ENCODE data around the gene FCGR2B. TPM values are rescaled to one million over a fixed set of nuclear protein-coding genes. Genes with fewer than 3 reads are reported as not detected.
A peak's percentile ranks its signal among the peaks of the same experiment; 100 is the strongest.

FCGR2B gene
- total and polyA plus RNA-seq, 2 experiments from 2014 or later, result not detected

GRCh38 chr1:161676441-161676840, 13.5 kb downstream of the FCGR2B start:
- H3K27me3 ChIP-seq (ENCODE audit: insufficient read depth), result no peaks in the 10 kb centered on the region
- no peaks in the 10 kb centered on the region for H3K36me3 Mint-ChIP-seq (ENCODE audit: low read depth)
- no peak overlapping the region for H3K4me3 ChIP-seq
- H3K9me3 Mint-ChIP-seq, result no peaks in the 10 kb centered on the region
- H3K36me3 ChIP-seq (ENCODE audit: insufficient read depth), result no peaks in the 10 kb centered on the region
- no peaks in the 10 kb centered on the region for H3K27me3 Mint-ChIP-seq (ENCODE audit: insufficient read depth, low read depth, poor library complexity)
- H3K4me2 ChIP-seq, result no peak overlapping the region
- H3K4me3 Mint-ChIP-seq, result no peak overlapping the region
- H3K79me2 ChIP-seq (replicated peaks; ENCODE audit: insufficient read depth), result no peaks in the 10 kb centered on the region
- H4K20me1 ChIP-seq (replicated peaks; ENCODE audit: insufficient read depth), result no peaks in the 10 kb centered on the region
- no peak for TF ChIP-seq STAT1 (IDR thresholded peaks at IDR 0.05; ENCODE audit: unreplicated experiment)
- TF ChIP-seq CREB1 (CRISPR knock-in tag; IDR thresholded peaks at IDR 0.05; ENCODE audit: low read depth), result no peak
- no peak for TF ChIP-seq NANOG (IDR thresholded peaks at IDR 0.05; ENCODE audit: borderline replicate concordance)
- TF ChIP-seq EZH2 (IDR thresholded peaks at IDR 0.05; ENCODE audit: low read depth, unreplicated experiment), result no peak
- TF ChIP-seq JUNB (IDR thresholded peaks at IDR 0.05; ENCODE audit: unreplicated experiment), result no peak
- ATAC-seq, result no peak
- H3K27ac Mint-ChIP-seq, result no peak overlapping the region
- H3F3A ChIP-seq (replicated peaks; ENCODE audit: low read depth), result no peaks in the 10 kb centered on the region
- no peaks in the 10 kb centered on the region for H3K9me2 ChIP-seq (ENCODE audit: insufficient read depth)
- no peak for DNase-seq (ENCODE audit: low spot score)
- no peak overlapping the region for H3K27ac ChIP-seq (ENCODE audit: low read depth)
- peaks cover 16% of the 10 kb centered on the region for H3K4me1 Mint-ChIP-seq
- H3K4me1 ChIP-seq (ENCODE audit: insufficient read depth), result 0 out of 2 replicates have a peak, but pooled peaks cover 3% of the 10 kb centered on the region
- peak overlapping the region; percentile 91; the same call in 1 of the 2 replicates for H2AFZ ChIP-seq

GRCh38 chr1:161676958-161677689, 14.2 kb downstream of the FCGR2B start:
- Histone ChIP-seq H3F3A (replicated peaks; ENCODE audit: low read depth) (no peaks in the 10 kb centered on the region), H3K27ac (ENCODE audit: low read depth) (no peak overlapping the region), H3K4me3 (no peak overlapping the region), H3K27me3 (ENCODE audit: insufficient read depth) (no peaks in the 10 kb centered on the region), H3K9me2 (ENCODE audit: insufficient read depth) (no peaks in the 10 kb centered on the region), H3K79me2 (replicated peaks; ENCODE audit: insufficient read depth) (no peaks in the 10 kb centered on the region), H3K4me2 (no peak overlapping the region), H2AFZ (peak overlapping the region; percentile 91), H3K36me3 (ENCODE audit: insufficient read depth) (no peaks in the 10 kb centered on the region), H4K20me1 (replicated peaks; ENCODE audit: insufficient read depth) (no peaks in the 10 kb centered on the region), H3K4me1 (ENCODE audit: insufficient read depth) (no peaks in the 10 kb centered on the region)
- no peaks in the 10 kb centered on the region for H3K36me3 Mint-ChIP-seq (ENCODE audit: low read depth)
- ATAC-seq (peak; percentile 51), DNase-seq (ENCODE audit: low spot score) (peak; percentile 16)
- no peaks in the 10 kb centered on the region for H3K9me3 Mint-ChIP-seq
- H3K27ac Mint-ChIP-seq, result no peak overlapping the region
- no peak overlapping the region for H3K4me3 Mint-ChIP-seq
- H3K27me3 Mint-ChIP-seq (ENCODE audit: insufficient read depth, low read depth, poor library complexity), result no peaks in the 10 kb centered on the region
- H3K4me1 Mint-ChIP-seq, result peaks cover 13% of the 10 kb centered on the region
- TF ChIP-seq ZNF331 (CRISPR knock-in tag; IDR thresholded peaks at IDR 0.05; ENCODE audit: low read depth), result no peak
- no peak for TF ChIP-seq POLR2AphosphoS5 (IDR thresholded peaks at IDR 0.05; ENCODE audit: low read depth)
- no peak for TF ChIP-seq STAT1 (IDR thresholded peaks at IDR 0.05; ENCODE audit: unreplicated experiment)
- TF ChIP-seq ETS1 (IDR thresholded peaks at IDR 0.05), result no peak
- no peak for TF ChIP-seq NANOG (IDR thresholded peaks at IDR 0.05; ENCODE audit: borderline replicate concordance)
- no peak for TF ChIP-seq JUNB (IDR thresholded peaks at IDR 0.05; ENCODE audit: unreplicated experiment)
- TF ChIP-seq CREB1 (CRISPR knock-in tag; IDR thresholded peaks at IDR 0.05; ENCODE audit: low read depth), result no peak
- TF ChIP-seq CTCF (conservative IDR thresholded peaks at IDR 0.05; ENCODE audit: low read depth in 2 of 2), result no peak
- no peak for TF ChIP-seq ZNF462 (CRISPR knock-in tag; IDR thresholded peaks at IDR 0.05)
- no peak for TF ChIP-seq EZH2 (IDR thresholded peaks at IDR 0.05; ENCODE audit: low read depth, unreplicated experiment)
- no peak for TF ChIP-seq ZNF114 (CRISPR knock-in tag; IDR thresholded peaks at IDR 0.05)
- TF ChIP-seq EZH2phosphoT487 (IDR thresholded peaks at IDR 0.05; ENCODE audit: unreplicated experiment), result no peak
